Dedifferentiated amniotic fluid mesenchymal stem cell (primary cell): Measurements from ENCODE around the gene NEK3.
"Not testable (repeated sequence)": the region's sequence is repeated elsewhere in the genome, so short reads cannot be mapped to it uniquely, and the experiment has no call there.

ENCODE experiments used
- DNase-seq: peaks from one replicate; pipeline ENCODE4 v3.0.0-alpha.2; 2016; ENCODE audit errors: extremely low spot score

NEK3 gene

DNA sequence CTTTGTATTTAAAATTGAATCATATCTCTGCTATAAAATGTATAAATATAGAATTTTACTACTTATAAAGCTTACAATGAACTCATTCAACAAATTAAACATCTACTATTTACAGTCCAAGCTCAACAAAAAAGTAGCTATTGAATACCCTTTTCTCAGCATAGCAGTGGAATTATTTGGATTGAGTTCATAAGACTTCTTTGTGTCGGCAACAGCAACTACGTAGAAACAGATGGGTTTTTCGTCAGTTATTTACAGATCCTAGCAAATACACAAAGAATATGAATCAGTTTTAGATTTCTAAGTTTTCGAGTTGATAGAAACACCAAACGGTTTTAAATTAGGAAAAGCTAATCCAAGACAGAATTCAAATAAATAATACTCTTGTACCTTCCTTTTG lies 10.4 kb upstream of the NEK3 start:
- DNase-seq: no peak

DNA sequence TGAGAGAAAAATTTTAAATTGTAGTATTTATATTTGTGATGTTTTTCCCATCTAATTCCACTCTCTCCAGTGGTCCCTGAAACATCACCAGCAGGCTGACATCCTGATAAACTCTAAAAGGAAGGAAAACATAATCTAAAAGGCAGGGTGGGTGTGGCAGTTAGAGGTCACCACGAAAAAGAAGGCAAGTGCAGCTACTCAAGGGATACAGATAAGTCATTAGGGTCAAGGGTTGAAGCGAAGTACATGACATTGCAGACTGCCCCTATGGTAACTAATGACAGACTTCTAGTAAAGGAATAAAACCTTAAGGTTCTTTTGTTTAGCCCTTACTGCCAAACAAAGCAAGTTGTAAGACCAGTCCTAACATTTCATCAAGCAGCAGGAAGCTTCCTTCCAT lies 6.0 kb upstream of the NEK3 start:
- no peak for DNase-seq

DNA sequence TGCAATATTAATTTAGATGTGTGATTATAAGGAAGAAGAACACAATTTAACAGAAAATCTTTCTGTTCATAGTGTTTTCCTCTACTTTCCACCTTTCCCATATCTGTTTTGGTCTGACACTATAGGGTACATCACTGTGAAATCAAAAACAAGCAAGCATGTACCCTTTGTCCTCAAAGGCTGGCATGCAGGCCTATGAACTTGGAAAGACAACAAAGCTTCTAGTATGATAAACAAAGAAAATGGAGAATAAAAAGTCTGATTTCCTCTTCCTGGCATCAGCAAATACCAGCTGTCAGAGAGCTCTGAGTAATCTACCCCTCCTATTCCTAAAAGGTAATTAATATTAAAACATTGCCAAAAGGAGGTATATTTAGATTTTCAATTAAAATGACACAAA lies 5.6 kb upstream of the NEK3 start:
- DNase-seq: no peak

DNA sequence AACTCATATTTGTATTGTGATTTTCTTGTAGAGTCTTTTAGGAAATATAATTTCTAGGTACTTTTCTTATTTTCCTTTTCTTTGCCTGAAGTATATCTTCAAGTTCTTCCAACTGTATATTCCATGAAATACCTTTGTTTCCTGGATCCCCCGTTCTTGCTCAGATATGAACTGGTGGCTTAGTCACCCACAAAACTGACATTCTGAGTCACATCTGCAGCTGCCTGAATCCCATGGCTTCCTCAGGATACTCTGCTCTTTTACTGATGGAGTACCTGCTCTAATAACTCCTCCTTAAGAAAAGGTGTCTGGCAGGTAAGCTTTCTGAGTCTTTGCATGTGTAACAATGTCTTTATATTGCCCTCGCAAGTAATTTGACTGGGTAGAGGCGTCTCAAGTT lies 4.5 kb upstream of the NEK3 start:
- not testable (repeated sequence) for DNase-seq

DNA sequence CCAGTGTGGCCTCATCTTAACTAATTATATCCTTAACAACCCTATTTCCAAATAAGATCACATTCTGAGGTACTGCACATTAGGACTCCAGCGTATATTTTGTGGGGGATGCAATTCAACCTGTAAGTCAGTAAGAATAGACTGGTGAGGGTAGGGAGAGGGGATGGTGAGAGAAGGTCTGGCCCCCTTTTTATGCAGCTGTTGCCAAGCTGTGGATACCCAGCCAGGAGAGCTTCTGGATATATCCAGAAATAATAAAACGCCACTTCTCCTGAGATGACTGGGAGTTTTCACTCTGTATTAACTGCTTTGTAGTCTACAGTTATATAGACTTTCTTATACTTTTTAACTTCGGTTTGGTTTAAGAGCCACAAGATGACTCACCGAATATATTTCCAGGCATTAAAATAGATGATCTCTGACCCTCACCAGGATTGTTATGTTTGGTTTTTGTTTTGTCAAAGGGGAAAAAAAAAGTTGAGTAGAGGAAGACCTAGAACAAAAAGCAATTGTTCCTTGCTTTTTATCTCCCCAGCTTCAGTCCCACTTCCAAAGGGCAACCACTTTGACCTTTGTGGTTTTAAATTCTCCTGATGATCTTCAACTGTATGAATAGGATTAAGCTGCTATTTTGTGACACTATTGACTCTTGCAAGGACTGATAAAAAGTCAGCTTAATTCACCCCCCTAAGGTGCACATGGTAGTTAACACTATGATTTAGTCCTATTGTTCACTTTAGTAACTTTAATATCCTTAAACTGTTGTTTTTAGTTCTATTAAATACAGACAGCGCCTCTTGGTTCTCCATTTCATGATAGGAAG lies 3.1 kb upstream of the NEK3 start:
- no peak for DNase-seq

DNA sequence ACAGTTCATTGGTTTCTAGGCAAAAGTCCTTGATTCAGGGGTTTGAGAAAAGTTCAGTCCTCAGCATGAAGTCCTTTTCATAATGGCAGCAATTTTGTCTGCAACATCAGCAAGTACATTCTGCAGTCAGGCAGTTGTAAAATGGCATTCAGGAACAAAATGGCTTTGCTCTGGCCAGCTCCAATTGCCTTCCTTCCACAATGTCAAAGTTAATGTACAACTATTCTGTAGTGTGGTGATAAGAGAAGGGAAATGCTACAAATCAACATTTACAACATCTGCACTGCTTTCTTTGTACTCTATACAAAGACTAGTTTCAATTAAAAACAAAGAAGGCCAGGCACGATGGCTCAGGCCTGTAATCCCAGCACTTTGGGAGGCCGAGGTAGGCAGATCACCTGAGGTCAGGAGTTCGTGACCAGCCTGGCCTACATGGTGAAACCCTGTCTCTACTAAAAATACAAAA lies 1.8 kb upstream of the NEK3 start:
- DNase-seq: no peak

DNA sequence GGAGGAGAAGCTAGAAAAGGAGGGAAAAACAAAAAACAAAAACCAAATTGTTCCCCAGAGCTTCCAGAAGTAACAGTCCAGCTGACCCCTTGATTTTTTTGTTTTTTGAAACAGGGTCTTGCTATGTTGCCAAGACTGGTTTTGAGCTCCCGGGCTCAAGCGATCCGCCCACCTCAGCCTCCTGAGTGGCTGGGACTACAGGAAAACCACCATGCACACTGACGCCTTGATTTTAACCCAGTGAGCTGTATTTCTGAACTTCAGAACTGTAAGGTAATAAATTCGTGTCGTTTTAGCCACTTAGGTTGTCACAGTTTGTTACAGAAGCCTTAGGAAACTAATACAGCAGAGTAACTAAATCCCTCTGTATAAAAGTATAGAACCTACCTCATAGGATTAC lies 1.1 kb upstream of the NEK3 start:
- no peak for DNase-seq

DNA sequence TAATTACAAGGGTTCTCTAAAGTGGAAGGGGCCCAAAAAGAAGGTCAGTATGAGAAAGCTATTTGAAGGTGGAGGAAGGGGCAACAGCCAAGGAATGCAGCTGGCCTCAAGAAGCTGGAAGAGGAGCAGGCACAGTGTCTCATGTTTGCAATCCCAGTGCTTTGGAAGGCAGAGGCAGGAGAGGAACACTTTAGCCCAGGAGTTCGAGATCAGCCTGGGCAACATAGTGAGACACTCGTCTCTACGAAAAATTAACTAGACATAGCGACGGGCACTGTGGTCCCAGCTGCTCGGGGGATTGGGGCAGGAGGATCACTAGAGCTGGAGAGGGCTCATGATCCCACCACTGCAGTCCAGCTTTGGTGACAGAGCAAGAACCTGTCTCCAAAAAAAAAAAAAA lies 656 bp upstream of the NEK3 start:
- no peak for DNase-seq

DNA sequence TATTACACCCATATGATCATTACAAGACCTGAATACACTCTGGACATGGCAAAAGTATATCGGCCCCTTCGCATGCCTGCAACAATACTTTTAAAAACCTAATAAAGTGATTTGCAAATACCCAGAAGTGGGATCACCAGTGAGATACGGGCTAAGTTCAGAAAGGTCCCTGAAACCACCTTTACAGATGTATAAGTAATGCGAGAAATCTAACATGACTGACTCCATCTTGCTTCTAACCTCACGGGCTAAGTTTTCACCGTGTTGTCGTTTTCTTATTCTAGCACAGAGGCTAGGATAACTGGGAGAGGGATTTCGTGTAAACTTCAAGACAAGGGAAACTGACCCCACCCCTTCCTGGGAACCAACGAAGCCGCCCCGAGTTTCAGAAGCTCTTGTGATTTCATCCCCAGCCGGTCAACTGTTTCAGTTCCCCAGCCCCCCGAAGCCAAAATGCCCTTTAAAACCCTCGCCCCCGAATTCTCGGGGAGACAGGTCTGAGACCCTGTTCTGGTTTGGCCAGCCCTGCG lies 703 bp downstream of the NEK3 start:
- peak; percentile 35 for DNase-seq

DNA sequence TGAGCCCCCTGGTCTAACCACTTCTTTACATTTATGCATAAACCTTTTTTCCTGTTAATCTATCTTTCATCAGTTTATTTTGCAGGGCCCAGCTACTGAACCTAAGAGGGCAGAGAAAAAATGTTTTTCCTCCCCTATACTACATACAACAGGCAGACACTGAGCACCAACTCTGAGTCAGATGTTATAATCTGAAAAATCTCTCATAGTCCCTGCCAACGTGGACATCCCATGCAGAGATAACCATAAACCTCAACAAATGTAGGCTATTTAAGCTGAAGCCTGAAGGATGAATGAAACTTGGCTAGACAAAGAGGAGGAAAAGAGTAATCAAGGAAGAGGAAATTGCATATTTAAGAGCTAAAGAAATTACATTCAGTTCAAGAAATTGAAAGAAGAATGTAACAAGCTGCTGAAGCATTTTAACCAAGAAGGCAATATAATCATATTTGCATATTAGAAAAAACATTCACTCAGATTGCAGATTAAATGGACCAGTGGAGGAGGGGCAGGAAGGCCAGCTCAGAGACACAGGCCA lies 2.6 kb downstream of the NEK3 start:
- DNase-seq: no peak

DNA sequence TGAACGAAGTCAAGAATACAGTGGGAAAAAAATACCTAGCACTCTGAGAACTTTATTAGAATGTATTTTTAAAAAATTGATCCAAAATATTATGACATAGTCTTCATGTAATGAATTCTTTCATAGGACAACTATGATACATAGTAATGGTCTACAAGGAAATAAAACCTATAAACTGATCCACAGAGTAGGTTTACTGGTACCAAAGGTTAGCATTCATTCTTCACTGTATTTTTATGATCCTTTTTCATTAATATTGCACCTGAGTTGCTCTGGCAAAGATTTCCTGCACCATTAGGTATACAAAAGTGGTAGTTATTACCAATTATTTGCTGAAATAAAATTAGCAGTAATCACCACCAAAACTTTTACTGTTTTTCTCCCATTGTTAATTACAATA lies 4.2 kb downstream of the NEK3 start:
- DNase-seq: no peak

DNA sequence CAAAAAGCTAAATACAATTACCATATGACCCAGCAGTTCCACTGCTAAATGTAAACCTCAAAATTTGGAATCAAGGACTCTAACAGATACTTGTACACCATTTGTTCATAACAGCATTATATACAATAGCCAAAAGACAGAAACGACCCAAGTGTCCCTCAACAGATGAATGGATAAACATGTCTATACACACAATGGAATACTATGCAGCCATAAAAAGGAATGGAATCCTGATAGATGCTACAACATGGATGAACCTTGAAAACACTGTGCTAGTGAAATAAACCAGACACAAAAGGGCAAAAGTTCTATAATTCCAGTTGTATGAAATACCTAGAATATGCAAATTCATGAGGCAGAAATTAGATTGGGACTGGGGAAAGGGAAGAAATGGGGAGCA lies 12.2 kb downstream of the NEK3 start:
- DNase-seq: no peak

DNA sequence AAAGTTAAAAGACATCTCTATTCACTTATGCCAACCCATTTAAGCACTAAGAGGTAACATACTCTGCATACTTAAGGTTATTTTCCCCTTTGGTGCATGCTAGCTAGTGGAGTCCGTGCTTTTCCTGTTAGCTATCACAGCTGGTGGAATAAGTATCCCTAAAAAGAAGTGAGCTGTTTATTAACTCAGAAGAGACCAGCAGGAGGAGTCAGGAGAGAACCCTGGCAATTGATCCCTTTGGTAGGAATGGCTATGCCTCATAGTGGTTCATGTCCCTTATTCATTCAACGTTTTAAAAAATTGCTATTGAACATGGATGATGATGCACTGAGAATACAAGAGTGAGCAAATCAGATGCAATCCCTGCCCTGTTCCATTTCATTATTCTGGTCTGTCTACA lies 18.1 kb downstream of the NEK3 start:
- no peak for DNase-seq

DNA sequence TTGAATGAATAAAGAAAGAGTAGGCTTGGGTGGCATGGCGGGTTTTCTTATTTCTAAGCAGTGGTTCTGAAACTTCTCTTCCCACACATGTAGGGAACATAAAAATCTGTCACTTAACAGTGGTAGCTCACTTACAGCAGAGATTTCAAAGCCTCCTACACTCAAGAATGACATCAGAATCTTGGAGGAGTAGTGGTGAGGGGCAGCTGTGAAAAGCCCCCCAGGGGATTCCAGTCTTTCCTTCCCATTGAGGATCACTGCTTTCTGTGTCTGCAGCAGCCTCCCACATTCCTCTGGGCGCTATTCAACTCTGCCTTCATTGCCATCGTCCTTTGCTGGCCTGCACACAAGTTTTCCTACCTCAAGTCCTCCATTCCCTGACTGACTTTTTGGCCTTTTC lies 21.9 kb downstream of the NEK3 start:
- no peak for DNase-seq

DNA sequence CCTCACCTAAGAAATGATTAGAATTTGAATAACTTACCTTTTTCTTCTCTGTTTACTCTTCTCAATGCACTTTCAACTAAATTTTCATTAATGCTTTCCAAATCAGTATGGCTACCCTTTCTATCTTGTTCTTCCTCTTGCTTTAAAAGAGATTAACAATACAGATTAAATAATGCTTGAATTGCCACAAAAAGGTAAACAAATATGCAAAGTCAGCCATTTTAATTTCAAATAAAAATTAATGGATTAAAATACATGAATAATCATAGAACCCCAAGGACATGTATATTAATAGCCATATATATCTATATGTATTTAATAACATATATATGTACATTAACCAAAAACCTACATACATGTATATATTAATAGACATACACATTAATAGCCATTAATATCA lies 22.6 kb downstream of the NEK3 start:
- no peak for DNase-seq

DNA sequence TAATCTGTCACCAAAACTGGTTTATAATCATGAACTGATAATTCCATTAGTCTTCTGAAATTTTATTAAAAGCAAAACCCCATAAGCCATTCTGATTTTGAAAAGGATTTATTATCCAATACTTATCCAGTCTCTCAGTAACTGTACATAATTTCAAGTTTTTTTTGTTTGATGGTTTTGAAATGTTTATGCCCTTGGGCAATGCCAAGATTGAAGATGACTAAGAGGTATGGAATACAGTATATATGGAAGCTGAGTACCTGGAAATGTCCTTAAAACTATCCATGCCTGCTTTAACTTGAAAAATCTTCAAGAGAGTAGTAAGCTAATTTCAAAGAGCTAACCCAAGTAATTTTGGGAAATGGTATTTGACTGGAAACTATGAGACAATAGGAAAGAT lies 28.8 kb downstream of the NEK3 start:
- DNase-seq: no peak

DNA sequence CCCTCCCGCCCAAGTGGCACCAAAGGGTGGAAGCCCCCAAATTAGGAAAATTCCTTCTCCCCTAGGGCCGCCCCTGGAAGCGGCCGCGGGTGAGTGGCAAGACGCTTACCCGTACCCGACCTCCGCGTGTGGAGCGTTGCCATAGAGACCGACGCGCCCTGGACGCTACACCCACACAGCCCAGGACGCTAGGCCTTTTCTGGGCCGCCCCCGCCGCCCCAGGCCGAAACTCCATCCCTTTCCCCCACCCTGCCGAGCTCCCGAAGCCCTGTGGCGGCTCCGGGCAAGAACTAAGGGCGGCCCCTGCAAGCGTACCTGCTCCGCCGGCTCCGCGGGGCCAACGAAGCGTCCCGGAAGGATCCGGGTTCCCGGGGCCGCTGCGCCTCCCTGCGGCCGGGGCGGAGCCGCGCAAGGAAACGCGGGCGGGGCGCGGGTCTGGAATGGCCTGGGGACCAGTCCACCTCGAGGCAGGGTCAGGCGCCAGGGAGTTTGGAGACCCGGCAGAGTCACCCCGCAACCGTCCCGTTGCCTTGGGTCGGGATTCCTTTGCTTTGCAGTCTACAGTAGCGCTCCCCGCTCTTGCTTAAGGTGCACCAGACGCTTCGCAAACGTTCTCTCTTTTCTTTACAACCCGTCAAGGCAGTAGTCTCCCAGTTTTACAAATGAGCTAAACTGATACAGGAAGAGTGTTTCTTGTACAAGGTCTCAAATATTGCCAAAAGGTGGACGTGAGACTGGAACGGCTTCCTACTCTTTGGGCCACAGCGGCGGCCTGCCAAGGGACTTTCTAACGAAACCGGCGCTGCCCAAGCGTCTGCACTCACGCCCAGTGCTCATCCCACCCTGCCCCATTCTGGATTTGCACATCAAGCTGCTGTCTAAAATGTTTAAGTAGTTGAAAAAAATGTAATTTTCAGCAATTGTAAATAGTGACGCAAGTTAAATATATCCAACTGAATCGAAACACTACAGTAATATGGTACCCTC lies 30.4 kb downstream of the NEK3 start, which contains the start of gene NEK5:
Gene NEK5 (minus strand): TSS at position 360 of the 987 bp plus-strand sequence. CDS start 1,591 bp downstream, outside the sequence.
- no peak for DNase-seq

DNA sequence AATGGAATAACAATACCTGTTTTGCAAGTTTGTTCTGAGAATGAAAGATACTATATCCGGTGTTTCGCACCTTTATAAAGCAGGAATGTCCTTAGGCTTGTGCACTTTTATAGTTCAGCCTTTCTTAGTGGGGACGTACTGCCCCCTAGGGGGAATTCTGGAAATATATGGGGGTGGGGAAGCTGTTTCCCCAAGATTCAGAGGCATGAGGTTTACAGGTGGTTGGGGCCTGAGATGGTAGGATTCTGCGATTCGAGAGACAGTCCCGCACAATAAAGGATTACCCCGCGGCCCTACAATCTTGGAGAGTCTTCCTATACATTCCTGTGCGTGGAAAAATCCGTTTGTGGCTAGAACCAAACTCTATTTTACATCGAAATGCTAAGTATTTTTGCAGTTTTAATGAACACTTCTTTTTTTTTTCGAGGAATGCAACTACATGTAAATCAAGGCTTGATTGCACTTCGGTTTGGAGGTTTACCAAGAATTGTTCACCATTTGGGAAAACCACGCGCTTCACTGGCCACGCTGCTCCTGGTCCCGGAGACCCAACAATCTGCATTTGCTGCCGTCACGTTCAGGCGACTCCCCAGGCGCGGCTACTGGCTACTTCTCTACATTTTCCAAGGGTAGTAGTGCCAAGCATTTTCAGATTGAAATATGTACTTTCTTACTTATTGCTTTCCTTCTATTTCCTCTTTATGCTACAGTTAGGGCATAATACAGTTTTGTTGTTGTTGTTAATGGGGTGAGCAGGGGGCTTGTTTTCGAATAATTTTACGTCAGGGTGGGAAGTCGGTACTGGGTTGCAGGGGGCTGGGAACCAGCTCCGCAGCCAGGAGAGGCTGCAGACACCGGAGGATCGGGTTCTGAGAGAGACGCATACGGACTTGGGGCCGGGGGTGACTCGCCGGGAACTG lies 31.4 kb downstream of the NEK3 start:
- peak; percentile 45 for DNase-seq

DNA sequence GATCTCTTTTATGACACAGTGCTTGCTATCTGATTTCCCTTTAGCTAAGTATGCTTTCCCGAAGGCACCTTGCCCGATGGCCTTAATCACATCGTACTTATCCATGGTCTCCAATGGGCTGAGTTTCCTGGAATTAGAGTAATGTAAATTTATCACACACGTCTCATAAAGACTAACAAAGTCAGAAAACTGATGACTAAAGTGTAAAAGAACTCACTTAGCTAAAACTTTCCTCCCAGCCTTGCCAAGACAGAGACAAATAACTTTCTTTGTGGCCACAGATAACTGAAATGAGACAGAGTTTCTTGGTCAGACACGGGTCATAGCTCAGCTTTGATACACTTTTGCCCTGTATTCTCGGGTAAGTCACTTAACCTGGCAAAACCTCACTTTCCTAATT lies 32.0 kb downstream of the NEK3 start:
- no peak for DNase-seq

DNA sequence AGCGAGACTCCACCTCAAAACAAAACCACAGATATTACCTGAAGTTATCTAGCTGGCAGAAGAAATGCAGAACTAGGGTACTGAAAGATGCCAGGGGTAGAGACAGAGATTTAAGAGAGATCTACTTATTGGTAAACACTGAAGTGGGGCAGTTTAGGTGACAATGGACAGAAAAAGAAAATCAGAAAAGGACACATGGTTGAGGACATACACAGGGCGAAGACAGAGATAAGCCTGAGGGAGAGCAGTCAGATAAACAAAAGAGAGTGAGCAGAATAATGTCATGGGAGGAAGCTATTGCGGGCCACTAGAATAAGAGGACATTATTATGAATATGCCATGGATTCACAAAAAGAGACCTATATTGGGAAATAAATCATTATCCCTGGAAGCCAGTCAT lies 33.9 kb downstream of the NEK3 start:
- no peak for DNase-seq

DNA sequence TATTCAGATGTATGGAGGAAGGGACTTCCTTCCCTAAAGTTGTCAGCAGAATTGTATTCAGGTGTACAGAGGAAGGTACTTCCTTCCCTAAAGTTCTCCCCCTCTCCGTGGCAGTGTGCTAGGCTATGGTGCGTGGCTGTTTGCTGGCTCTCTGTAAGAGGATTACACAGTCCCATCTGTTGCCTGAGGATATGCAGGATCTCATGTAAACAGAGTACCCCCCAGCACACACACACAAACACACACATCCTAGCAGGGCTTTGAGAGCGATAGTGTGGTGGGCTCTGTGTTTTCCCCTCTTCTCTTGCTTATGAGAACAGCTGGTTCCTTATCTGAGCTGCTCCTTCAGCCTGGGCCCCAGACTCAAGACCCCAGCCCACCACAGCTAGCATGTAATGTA lies 40.8 kb downstream of the NEK3 start:
- no peak for DNase-seq
